HG03442 (cell line): ENCODE measurements around the gene SLC34A1.
A peak's percentile ranks its signal among the peaks of the same experiment; 100 is the strongest.

ENCODE experiments used
- ATAC-seq: cut with Tn5 transposase; IDR thresholded peaks from one replicate; pipeline ENCODE4 v1.9.1; 2021; ENCODE audit warnings: mild to moderate bottlenecking, moderate library complexity; ENCODE audit not compliant: unreplicated experiment

Gene SLC34A1

GRCh38 chr5:177444106-177445051 lies 60.1 kb downstream of the SLC34A1 start:
- no peak for ATAC-seq

GRCh38 chr5:177445052-177445916 lies 61.0 kb downstream of the SLC34A1 start:
- ATAC-seq, result no peak

DNA sequence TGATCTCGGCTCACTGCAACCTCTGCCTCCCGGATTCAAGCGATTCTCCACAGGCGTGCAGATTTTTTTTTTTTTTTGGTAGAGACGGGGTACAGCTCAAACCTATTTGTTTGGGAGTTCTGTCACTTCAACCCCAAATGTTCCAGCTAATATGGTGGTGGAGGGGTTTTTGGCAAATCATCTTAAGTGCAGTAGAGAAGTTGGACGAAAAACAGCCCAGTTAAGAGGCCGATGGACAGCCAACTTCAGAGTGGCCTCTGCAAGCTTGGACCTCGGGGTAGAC lies 61.6 kb downstream of the SLC34A1 start:
- no peak for ATAC-seq

- ATAC-seq, result peak; percentile 54
These were observed 62.2 kb downstream of the SLC34A1 start, which contains the start of gene PRR7 for GRCh38 chr5:177446200-177447065. PRR7 (plus strand) TSS chr5:177446814; CDS start chr5:177455068, 8,254 bp downstream.

DNA sequence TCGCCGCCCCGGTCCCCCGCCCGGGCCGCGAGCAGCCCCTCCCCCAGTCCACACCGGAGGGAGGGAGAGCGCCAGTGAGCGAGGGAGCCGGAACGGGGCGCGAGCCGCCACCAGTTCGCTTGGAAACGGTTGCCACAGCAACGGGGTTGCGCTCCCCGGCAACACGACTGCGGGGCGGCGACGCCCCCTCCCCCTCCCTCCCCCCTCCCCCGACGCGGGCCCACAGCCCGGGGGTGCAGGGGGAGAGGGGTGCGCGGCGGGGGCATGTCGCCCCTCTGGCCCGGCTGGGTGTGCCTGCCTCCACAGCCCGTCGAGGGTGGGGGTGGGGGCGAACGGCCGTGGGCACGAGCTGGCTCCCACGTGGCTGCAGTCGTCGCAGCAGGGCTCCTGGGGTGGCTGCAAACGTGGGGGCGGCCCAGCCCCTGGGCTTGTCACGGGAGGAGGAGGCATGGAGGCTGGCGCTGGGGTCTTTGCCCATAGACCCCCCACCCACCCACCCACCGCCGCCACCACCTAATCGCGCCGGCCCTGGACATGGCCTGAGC lies 62.9 kb downstream of the SLC34A1 start:
- ATAC-seq, result peak; percentile 32

DNA sequence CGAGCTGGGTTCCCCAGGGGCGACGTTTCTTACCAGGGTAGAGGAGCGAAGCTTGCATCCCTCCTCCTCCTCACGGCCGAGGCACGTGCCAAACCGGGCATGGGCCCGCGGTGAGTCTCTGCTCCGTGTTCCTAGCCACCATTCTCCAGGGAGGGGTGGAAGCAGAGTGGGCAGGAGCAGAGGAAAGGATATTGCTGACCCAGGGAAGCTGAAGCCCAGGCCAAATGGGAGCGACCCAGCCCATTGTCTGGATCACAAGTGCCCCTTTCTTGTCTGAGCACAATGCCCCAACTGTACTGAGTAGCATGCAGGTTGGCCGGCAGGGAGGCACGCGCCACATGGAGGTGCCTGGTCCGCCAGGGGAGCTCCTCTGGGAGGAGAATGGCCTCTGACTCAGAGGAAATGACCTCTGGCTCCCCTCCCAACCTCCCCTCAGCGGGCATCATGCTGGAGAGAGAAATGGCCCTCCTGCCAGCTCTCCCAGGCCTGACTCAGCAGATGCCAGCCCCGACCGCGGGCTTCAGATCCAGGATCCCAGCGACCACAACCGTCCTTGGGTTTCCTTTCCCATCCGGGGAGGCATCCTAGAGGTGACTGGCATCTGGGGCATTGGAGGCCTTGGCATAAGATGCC lies 63.5 kb downstream of the SLC34A1 start:
- no peak for ATAC-seq
